HepG2 (cell line): ENCODE results near the gene EIF4G3.

ENCODE experiments used
- BCL6 ChIP-seq: IDR thresholded peaks from 2 replicates; pipeline ENCODE4 v1.6.1; 2016; ENCODE audit warnings: missing genetic modification reagents, missing compliant biosample characterization
- CREB3 ChIP-seq: sonication (generic); formaldehyde crosslinking; IDR thresholded peaks from 2 replicates; pipeline ENCODE4 v1.5.0; 2020; ENCODE audit warnings: missing genetic modification reagents
- EZH2 ChIP-seq: conservative IDR thresholded peaks from 2 replicates; pipeline ENCODE4 v1.6.1; 2012; ENCODE audit warnings: mild to moderate bottlenecking, low read depth, low read length, moderate library complexity
- REST ChIP-seq, 2 experiments: IDR thresholded peaks; 2 replicates each; pipeline ENCODE4 v1.6.1; 2011 to 2012; ENCODE audit warnings: low read length in 2 of 2, borderline replicate concordance in 1 of 2, low read depth in 1 of 2, mild to moderate bottlenecking in 1 of 2, moderate library complexity in 1 of 2
- TAF1 ChIP-seq: sonication (generic); formaldehyde crosslinking; IDR thresholded peaks from 2 replicates; pipeline ENCODE4 v1.4.0; 2020; ENCODE audit warnings: missing genetic modification reagents
- ZFP36 ChIP-seq: fragments of 150-350 bp; IDR thresholded peaks from 2 replicates; pipeline ENCODE4 v1.6.1; 2018; ENCODE audit warnings: borderline replicate concordance, low read length, low read depth; ENCODE audit not compliant: partially characterized antibody
- ZFP37 ChIP-seq: sonication (generic); formaldehyde crosslinking; IDR thresholded peaks from 2 replicates; pipeline ENCODE4 v1.4.0; 2020; ENCODE audit warnings: missing genetic modification reagents, borderline replicate concordance
- ZNF292 ChIP-seq: sonication (generic); formaldehyde crosslinking; IDR thresholded peaks from 2 replicates; pipeline ENCODE4 v1.8.1; 2022; ENCODE audit warnings: mild to moderate bottlenecking, low read depth, missing genetic modification reagents, borderline replicate concordance

GRCh38 chr1:21082073-21082472, 94.6 kb downstream of the EIF4G3 start:
- TF ChIP-seq ZFP36 (no peak), ZNF292 (no peak), TAF1 (CRISPR knock-in tag) (no peak), CREB3 (CRISPR knock-in tag) (no peak), REST (IDR thresholded peaks at IDR 0.05; ENCODE audit: borderline replicate concordance in 1 of 2, low read depth in 1 of 2, low read length in 2 of 2) (no peak), ZFP37 (CRISPR knock-in tag) (no peak), BCL6 (CRISPR knock-in tag) (no peak), EZH2 (no peak)
